Left ventricle myocardium inferior (tissue), 1 donor: ENCODE data around the gene PGAP1. TPM values are rescaled to one million over a fixed set of nuclear protein-coding genes. Genes with fewer than 3 reads are reported as not detected.

Experiments
- DNase-seq: peaks from one replicate; pipeline ENCODE4 v3.0.0-alpha.2; 2020
- H3K27ac ChIP-seq: fragments of 200-600 bp; replicated peaks from 2 replicates; pipeline ENCODE4 v1.8.0; 2021
- H3K27me3 ChIP-seq: fragments of 200-600 bp; 2 replicates; pipeline ENCODE4 v1.8.0; 2021; ENCODE audit warnings: low read depth
- H3K36me3 ChIP-seq: fragments of 200-600 bp; 2 replicates; pipeline ENCODE4 v1.8.0; 2021
- H3K4me1 ChIP-seq: fragments of 200-600 bp; 2 replicates; pipeline ENCODE4 v1.8.0; 2021
- H3K4me3 ChIP-seq: fragments of 200-600 bp; 2 replicates; pipeline ENCODE4 v1.8.0; 2021; ENCODE audit warnings: mild to moderate bottlenecking, moderate library complexity
- H3K9me3 ChIP-seq: fragments of 200-600 bp; replicated peaks from 2 replicates; pipeline ENCODE4 v1.8.0; 2021
- intact Hi-C: fragments of 100-400 bp; cut with micrococcal nuclease; formaldehyde crosslinking; loops from one replicate; pipeline ENCODE4 v1.11.0; 2022
- total RNA-seq: library from RNA; stranded (reverse); fragmentation: NEBNext Ultra II Directional; extraction: Animal tissue kit (Norgen Biotek cat#: 25700); gene quantifications from one replicate; pipeline ENCODE4 v1.2.1, GENCODE V29; 2021
- TF ChIP-seq, protein P1 (sequence below): fragments of 200-600 bp; IDR thresholded peaks from 2 replicates; pipeline ENCODE4 v1.8.0; 2021; ENCODE audit warnings: antibody characterized with exemption, mild to moderate bottlenecking, borderline replicate concordance
- donor health status: DM: no; HTN: yes; CAD: no; lungs with severe emphysema.

The PGAP1 gene
- total RNA-seq, 1 donor from 2014 or later, result 6.8 TPM

DNA sequence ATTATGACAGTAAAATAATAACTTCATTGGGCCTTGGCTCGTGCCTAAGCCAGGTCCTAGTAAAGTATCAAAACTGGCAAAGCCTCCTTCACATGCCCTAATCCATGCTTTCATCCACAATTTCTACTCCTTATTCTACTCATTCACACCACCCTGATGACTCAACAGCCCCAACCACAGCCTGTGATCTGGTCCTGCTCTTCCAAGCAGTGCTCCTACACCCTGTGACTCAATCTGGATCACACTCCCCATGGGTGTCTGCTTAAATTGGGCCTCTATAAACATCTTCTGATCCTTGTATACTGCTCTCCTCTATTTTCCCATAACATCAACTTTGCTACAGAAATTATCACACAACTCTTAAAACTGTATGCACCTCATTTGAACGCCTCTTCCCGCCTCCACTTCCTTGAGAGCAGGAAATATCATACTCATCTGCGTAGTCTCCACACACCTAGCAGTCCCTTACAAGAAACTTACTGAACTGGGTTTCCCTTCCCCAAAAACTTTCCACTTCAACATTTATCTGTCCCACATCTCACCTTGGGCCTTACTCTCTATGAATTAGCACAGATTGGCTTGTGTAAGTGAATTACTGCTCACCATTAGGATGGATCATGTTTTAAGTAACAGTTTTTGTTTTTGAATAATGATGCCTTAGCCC, 142.9 kb downstream of the PGAP1 start:
- Histone ChIP-seq H3K9me3 (no peaks in the 10 kb centered on the region), H3K36me3 (peaks cover 100% of the 10 kb centered on the region), H3K4me3 (no peak overlapping the region), H3K27ac (no peak overlapping the region), H3K27me3 (no peaks in the 10 kb centered on the region), H3K4me1 (no peaks in the 10 kb centered on the region)
- intact Hi-C loops, result no loop called here
- TF ChIP-seq, protein P1, sequence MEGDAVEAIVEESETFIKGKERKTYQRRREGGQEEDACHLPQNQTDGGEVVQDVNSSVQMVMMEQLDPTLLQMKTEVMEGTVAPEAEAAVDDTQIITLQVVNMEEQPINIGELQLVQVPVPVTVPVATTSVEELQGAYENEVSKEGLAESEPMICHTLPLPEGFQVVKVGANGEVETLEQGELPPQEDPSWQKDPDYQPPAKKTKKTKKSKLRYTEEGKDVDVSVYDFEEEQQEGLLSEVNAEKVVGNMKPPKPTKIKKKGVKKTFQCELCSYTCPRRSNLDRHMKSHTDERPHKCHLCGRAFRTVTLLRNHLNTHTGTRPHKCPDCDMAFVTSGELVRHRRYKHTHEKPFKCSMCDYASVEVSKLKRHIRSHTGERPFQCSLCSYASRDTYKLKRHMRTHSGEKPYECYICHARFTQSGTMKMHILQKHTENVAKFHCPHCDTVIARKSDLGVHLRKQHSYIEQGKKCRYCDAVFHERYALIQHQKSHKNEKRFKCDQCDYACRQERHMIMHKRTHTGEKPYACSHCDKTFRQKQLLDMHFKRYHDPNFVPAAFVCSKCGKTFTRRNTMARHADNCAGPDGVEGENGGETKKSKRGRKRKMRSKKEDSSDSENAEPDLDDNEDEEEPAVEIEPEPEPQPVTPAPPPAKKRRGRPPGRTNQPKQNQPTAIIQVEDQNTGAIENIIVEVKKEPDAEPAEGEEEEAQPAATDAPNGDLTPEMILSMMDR, result no peak
- DNase-seq, result no peak

Other genes starting within 250 kb of the PGAP1 start
- 21.7 TPM for gene GTF3C3, start 127.0 kb downstream of the PGAP1 start, total RNA-seq
- gene C2orf66, start 117.4 kb downstream of the PGAP1 start, total RNA-seq, result not detected